Activated CD8-positive, alpha-beta memory T cell treated with anti-CD3 and anti-CD28 coated beads, Interleukin-2, amount 50 U/mL, for 24 hours (primary cell): Measurements from ENCODE around the gene TUBA1A.
"Not testable (repeated sequence)": the region's sequence is repeated elsewhere in the genome, so short reads cannot be mapped to it uniquely, and the experiment has no call there.

Experiments used
- DNase-seq: peaks from one replicate; pipeline ENCODE4 v3.0.0-alpha.2; 2020; ENCODE audit errors: extremely low read depth

TUBA1A gene

DNA sequence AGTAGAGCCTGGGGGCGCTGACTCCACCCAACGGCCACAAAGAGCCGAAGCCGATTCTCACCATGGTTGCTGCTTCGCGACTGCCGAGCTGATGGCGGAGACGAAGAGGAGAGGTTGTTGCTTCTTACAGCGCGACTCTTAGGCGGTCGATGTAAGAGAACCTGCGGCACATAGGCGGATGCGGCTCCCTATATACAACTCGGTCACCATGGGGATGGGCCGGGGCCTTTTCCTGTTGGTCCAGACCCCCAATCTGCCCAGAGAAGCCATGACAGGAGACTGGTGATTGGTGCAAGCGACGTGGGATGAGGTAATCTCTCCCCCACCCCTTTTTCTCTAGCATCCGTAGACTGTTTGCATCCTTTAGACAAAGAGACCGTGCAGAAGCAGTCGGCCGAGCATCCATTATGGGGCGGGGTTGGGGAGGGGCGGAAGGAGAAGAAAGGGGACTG lies at the start of gene TUBA1A:
Gene TUBA1A, minus strand, starts transcription at position 165 of the 452 bp plus-strand sequence. Its CDS starts 101 bp downstream, at position 64.
- DNase-seq = peak; percentile 86

DNA sequence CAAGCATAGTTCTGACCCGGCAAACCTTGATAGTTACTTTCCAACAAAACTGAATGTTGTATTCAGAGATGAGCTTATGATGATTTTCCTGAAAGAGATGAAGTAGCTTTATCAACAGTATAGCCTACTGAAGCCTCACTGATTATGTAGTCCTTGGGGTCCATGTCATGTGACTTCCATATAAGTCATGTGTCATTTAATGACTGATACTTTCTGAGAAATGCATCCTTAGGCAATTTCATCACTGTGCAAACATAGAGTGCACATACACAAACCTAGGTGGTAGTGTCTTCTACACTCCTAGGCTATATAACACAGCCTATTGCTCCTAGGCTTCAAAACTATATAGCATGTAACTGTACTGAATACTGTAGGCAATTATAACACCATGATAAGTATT lies 47.5 kb upstream of the TUBA1A start:
- no peak for DNase-seq

DNA sequence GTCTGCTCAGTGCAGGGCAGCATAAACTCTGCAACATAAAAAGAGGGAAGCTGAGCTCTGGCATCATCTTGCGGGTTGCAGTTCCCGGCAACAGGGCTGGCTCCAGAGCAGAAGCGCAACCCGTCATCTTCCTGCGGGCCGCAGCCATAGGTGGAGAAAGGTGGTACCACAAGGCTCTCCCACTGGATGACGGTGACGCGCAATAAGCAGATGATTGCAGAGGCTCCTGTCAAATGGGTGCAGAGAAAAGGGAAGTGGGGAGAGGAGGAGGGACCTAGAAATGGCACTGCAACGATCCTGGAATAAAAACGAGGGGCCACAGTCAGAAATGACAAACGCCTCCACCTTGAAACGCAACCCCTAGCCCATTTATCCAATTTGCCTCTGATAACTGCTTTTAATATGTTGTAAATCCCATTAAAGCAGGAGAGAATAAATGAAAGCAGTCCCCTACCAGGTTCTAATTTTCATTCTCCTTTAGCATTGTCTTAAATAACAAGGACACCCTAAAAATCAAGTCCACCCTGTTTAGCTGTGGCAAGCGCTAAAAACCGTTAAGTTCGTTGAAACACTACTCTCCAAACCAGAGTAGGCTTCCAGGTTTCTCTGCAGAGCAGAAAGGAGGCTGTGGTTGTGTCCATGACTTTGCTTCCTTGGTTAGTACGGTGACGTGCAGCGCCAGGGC lies 45.1 kb upstream of the TUBA1A start:
- no peak for DNase-seq

DNA sequence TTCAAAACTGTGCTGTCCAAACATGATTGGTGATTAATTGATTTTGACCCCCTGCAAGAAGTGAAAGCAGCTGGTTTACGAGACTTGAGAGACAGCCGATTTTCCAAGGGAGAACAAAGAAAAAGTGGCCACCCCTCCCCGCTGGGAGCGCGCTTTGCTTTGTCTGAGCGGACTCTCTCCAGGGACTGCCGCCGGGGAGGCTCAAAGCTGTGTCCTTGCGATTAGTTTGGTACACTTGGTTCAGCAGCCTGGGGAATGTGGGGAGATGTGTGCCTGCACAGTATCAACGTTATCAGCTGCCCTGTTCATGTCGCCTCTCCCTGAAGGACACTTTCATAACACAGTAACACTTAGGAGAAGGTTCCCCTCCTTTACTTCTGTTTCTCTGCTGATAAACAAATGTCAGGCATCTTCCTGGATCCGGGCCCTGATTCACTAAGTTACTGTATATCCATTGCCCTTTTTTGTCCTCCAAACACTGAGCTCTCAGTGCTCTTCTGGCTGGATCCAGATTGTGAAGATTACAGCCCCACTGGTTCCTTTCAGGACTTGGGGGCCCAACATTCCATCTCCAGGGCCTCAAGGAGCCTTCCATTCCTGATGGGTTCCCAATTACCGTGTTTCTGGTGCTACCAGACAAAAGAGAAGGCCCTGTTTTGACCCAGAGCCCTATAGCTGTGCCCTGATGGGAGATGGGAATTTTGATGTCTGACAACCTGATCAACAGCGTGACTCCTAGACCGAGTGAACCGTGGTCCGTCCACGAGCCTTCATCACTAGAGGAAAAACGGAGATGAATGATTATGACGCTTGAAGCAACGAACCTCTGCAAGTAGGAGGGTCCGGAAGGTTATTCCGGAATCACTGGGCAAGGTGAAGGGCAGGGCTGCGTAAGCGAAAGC lies 44.3 kb upstream of the TUBA1A start:
- DNase-seq = no peak

DNA sequence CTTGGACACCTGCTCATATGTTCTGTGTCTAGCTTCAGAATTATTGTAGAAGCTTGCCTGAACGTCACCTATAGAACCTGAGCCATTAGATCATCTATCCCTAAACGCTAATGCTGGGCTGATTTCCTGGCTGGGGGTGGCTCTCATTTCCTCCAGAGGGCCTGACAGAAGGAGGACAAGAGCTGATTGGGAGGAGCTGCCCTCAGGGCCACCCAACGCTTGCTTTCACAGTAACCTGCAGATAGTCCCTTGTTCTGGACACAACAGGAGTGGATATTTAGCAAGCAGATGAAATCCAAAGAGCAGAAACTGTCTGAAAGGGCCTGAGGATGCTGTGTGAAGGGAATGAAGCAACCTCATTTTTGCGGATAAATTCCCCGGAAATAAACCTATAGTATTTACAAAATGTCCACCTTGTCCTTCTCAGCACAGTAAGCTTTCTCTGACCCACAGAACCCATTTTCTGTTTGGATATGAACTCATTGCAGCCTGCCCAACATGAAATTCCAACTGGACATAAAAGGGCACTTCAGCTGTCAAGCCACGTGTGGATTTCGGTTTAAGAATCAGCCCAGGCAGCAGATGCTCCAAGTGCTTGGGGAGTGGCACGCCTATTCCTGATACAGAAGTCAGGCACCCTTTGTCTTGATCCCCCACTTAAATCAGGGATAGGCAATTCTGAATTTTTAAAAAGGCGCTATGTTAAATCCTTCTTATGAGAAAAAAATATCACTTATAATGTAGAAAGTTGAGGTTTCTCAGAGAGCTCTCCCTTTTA lies 43.2 kb upstream of the TUBA1A start:
- no peak for DNase-seq

DNA sequence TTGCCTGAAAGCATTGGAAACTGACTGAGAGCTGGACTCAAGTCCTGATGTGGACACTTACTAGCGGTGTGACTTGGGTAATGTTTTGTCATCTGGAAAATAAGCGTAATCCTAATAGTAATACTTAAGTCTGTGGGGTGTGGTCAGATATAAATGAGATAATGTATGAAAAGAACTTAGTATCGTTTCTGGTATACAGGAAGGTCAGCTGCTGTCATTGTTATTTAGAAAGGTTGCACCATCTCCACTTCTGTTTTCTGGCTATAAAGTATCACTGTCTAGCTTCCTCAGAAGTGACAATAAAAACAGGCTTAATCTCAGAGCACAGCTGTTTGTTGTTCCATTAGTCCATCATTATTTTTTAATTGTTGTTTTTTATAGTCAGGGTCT lies 41.9 kb upstream of the TUBA1A start:
- no peak for DNase-seq

DNA sequence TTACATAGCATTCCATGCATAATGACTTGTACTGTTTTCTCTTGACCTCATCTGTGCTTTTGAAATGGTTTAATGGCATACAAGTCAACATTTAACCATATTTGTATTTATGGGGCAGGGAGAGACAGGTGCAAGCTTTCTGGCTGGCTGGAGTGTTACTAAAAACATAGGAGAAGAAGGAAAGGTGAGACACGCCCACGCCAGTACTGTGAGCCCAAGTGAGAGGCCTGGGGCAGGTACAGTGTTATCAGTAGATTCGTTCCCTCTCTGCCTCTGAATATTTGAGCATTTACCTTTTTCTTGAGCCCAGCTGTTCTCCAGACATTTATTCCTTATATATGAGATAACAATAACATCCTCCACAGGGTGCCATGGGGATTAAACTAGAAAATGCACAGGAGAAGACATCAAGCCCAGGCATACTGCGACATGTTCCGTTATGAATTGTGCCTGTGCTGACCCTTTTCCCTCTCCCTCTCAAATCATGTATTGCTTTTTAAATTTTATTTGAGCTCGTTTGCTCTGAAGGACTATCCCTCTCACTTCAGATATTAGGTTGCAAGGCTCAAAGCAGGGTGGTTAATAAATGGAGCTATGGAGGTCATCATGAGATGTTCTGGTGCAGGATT lies 41.4 kb upstream of the TUBA1A start:
- DNase-seq = no peak

DNA sequence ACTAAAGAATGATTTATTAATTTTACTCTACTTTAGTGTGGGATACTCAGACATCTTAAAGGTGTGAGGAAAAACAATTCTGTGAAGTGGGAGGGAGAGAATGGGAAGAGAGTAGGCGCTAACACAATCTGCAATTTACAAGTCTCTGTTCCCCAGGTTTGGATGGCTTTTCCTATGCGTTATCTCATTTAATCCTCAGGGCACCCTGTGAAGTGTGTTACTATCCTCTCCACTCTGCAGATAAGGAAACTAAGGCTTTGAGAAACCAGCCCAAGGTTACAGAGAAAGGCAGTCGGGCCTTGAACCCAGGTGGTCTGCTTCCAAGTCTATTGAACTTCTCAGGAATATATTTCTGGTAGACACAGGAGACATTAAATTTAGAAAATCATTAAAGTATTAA lies 39.8 kb upstream of the TUBA1A start:
- no peak for DNase-seq

DNA sequence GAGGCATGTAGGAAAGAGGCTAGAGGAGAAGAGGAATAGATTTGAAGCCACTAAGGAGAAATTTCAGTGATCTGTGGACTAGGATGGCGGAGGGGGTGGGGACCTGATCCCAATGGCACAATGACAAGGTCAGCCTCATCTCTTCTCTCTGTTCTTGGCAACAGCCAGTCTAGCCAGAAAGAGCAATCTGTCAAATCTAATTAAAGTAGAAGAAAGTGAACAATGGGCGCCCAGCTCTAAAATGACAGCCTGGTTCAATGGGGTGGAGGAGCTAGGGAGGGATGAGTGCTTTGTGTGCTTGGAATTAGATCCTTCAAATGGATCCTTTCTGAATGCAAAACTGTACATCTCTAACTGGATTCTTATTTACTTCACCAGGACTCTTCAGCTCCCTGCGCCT lies 38.8 kb upstream of the TUBA1A start:
- DNase-seq = no peak

DNA sequence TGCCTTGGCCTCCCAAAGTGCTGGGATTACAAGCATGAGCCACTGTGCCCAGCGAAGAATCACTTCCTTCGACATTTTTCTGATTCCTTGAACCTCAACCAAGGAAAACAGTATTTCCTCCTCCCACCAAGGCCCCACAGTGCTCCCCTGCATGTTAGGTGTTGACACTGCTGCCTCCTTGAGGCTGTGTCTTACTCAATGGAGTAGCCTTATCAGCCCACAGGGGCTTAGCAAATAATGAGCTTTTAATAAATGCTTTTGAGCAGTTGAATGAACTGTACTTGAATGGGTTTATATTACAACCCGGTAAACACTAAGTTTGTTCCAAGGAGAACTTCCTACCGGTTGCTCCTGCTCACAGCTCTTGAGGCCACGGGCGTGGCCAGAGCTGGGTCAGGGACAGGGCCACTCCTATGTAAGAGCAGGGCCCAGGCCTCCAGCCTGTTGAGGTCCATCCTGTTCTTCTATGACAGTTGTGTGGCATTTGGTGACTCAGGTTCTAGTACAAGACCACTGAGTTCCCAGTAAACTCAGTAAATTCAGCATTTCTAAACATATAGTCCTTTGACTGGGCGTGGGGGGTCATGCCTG lies 36.8 kb upstream of the TUBA1A start:
- no peak for DNase-seq

DNA sequence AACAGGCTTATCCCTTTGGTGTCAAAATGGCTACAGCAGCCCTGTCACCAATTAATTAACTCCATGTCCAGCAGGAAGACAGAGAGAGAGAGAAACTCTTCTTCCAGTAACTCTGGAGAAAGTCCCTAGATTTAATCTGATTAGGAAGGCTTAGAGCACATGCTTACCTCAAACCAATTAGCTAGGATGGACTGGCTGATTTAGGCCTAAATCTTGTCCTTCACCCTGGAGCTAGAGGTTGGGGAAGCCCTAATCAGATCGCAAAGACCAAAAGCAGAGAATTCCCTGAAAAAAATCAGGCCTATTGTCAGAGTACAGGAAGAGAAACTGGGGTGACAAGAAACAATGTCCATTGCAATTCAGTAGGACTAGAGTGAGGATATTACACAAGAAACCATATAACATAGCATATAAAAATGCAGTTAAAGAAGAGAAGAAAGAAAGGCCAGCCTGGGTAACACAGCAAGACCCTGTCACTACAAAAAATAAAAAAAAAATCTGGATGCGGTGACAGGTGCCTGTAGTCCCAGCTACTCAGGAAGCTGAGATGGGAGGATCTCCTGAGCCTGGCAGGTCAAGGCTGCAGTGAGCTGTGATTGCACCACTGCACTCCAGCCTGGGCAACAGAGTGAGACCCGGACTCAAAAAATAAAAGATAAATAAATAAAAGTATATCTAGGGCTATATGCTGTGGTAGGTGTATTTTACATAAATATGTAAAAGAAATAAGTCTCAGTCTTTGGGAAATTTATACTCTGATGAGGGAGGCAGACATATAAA lies 34.9 kb upstream of the TUBA1A start:
- DNase-seq = no peak

DNA sequence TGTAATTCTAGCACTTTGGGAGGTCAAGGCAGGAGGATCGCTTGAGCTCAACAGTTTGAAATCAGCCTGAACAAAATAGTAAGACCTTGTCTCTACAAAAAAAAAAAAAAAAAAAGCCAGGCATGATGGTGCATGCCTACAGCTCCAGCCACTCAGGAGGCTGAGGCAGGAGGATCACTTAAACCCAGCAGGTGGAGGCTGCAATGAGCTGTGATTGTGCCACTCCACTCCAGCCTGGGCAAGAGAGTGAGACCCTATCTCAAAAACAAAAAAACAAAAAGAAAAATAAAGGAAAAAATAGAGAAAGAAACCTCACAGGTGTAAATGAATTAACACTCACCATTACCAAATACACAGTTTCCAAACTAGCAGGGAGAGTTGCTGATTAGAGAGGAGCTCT lies 34.2 kb upstream of the TUBA1A start:
- no peak for DNase-seq

DNA sequence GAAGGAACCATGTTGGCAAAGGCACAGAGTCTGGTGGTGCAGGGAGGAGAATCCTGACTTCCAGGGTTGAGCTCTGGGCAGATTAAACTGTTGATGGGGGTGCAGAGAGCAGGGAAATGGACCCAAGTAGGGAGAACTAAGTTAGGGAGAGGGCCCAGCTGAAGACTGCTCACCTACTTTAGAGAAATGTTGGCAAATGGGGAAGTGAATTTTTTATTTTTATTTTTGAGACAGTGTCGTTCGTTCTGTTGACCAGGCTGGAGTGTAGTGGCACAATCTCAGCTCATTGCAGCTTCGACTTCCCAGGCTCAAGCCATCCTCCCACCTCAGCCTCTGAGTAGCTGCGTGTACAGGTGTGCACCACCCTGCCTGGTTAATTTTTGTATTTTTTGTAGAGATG lies 32.1 kb upstream of the TUBA1A start:
- DNase-seq = no peak

DNA sequence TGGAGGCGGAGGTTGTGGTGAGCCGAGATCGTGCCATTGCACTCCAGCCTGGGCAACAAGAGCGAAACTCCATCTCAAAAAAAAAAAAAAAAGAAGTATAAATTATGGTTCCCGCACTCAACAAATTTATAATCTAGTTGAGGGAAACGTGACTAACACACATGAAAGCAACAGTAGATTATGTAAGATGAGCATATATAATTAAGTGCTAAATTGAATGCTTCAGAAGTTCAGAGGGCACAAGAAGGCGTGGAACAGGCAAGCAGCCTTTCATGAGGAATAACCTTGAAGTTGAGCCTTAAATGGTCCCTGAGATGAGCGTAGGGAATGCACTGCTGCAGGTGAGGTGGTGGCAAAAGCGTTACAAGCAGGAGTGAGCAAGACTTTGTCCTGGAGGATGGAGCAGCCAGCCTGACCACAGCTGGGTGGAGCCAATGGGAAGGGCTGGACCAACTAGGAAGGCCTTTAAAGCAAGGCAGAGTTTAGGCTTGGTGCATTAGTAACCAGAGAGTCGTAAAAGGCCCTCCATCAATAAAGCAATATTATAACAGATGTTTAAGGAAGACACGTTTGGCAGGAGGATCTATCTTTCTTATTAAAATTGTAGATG lies 30.6 kb upstream of the TUBA1A start:
- no peak for DNase-seq

DNA sequence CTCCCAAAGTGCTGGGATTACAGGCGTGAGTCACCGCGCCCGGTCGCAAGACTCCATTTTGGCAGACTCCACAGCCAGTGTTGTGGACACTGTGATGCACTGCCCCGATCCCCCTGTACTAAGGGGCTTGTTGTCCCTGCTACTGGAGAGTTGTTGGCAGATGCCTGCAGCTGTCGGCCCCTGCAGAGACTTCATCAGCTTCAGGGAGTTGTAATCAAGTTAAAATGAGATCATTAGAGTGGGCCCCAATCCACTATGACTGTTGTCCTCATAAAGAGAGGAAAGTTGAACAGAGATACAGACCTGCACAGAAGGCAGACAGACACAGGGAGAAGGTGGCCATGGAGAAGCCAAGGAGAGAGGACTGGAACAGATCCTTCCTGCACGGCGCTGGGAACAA lies 23.7 kb upstream of the TUBA1A start:
- no peak for DNase-seq

DNA sequence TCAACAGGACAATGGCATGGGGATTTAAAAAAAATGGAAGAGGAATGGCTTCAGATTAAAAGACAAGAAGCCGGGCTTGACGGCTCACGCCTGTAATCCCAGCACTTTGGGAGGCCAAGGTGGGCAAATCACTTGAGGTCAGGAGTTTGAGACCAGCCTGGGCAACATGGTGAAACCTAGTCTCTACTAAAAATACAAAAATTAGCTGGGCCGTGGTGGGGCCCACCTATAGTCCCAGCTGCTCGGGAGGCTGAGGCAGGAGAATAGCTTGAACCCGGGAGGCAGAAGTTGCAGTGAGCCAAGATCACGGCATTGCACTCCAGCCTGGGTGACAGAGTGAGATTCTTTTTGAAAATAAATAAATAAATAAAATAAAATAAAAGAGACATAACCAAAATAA lies 21.8 kb upstream of the TUBA1A start:
- not testable (repeated sequence) for DNase-seq

DNA sequence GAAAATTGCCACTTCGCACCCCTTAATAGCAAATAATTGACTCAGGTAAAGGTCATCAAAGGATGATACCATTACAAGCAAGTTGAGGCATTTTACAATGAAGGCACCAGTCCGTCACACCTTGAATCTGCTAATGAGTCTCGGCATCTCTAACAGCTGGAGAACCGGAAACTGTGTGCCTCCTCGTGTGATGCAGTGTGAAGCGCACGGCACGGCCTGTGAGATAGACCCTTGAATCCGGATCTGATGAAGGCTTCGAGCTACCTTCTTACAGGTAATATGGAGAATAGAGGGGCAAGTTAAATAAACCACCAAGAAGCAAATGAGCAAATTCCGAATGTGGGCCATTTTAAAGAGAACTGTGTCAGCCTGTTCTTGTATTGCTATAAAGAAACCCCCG lies 19.8 kb upstream of the TUBA1A start:
- no peak for DNase-seq

DNA sequence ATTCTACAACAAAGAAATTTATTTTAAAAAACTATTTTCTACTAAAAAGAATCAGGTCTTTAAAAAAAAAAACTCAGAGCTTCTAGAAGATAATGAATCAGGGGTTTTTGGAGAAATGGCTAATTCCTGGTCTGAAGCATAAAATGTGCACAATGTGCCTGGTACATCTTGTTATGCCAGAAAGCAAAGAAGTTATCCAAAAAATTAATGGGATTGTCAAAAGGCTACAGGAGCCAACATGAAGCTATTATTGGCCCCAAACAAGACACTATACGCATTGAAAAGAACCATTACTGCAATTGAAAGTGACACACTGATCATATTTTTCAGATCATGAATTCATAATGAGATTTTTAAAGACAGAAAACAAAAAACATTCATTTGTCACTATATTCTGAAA lies 19.3 kb upstream of the TUBA1A start:
- no peak for DNase-seq

DNA sequence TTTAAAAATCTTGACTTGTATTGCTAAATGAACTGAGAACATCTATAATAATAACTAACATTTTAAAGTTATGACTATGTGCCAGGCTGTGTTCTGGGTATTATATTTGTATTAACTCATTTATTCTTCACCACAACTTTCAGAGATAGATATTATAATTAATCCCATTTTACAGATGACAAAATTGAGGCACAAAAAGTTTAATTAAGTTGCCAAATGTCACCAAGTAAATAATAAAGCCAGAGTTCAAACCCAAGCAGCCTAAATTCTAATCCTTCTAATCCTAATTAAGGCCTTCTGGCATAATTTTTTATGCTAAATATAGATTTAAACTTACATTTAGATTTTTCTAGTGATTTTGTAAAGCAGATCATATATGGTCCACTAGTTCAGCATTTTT lies 17.5 kb upstream of the TUBA1A start:
- DNase-seq = no peak

DNA sequence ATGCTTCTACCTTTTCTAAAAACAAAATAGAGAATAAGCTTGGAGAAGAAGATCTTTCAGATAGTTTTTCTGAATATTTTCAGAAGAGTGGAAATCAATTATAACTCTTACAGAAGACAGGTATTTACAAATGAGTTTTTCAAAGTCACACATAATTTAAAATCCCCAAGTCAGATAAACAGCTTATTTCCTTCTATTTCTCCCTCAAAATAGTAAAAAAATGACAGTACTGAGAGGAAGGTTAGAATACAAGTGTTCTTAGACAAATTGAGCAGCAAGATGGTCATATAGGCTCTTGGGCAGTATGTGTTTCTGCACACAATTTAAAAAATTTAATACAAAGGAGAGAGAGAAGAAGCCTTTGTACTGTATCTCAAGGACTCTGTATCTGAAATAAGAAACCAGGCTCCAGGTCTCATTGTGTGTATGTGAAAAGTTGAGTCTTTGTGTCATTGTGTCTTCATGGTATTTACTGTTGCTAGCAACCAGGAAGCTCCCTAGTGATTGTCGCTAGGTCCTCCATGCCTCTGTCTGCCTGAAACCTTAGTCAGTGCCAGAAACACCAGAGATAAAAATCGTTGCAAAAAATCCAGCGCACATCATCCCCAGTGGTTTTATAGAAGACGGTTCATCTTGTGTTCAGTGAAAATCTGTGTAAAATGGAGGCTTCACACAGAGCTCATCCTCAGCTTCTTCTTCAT lies 12.9 kb upstream of the TUBA1A start:
- no peak for DNase-seq
